ENCODE results near the gene KRTAP10-6.
"Not testable (repeated sequence)": the region's sequence is repeated elsewhere in the genome, so short reads cannot be mapped to it uniquely, and the experiment has no call there.

KRTAP10-6 gene

DNA sequence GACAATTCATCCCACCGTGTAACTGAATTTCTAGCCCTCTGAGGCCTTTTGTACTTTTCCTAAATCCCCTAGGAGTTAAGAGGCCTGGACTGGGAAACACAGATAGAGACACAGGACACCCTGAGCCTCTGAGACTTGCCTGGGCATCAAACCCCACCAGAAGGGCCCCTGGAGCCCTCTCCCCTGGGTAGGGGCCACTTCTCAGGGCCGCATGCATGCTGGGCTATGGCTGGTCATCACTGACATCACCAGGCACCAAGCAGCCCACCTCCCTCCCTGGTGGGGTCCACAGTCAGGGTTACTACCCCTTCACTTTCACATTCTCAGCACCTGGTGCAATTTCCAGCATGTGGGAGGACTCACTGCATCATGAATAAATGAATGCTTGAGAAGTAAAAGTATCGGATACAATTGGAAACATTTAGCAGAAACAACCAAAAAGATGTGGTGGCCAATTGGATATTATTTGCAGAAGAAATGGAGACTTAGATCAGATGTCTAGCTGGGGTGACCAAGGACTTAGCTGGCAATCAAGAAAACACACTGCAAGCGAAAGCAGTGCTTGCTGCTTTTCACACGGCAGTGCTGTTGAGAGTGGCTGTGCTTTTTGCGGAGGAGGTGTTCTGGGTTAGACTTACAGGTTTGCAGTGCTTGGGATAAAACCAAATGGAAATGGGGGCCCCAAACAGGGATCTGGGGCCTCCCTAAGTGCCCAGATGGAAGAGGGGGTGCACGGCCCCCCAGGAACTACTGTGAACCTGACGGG is 7.1 kb upstream of the KRTAP10-6 start:
- DNase-seq (ENCODE audit: low read depth in 2 of 2), result no peak

DNA sequence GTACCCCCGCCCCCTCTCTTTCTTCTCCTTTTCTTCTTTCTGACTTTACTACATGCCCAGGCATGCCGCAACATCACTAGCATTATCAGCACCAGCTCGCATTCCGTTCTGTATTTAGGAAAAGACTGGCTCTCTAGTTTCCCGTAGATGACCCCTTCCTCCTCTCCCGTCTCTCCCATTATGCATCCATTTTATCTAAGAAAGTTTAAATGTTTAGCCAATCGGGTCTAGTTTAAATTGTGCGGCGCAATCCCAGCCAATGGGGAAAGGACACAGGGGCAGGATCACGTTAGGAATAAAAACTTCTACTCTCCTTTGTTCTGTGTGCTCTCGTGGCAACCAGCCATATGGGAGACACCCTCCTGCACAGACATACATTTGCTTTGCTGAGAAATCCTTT is 5.8 kb upstream of the KRTAP10-6 start:
- DNase-seq (ENCODE audit: low read depth in 2 of 2), result no peak

DNA sequence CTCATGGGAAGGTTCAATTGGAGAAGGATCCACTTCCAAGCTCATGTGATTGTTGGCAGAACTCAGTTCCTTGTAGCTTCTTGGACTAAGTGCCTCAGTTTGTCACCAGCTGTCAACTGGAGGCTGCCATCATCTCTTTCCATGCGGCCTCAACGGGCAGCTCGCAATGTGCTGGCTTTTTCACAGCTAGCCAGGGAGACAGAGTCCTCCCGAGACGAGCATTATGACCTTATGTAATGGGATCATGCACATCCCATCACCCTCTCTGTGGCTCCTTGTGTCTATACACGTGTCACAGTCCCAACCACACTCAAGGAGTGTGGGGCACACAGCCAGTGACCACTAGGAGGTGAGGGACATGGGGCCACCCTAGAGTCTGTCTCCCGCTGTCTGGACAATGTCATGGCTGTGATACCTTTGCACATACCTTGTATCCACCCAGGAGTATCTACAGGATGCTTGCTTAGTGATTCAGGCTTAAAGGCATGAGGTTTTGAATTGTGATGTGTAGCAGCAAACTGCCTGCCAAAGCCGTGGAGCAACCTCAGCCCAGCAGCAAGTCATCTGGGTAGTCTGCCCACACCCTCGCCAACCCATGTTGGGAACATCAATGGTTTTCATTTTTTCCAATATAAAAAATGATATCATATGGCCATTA is 3.9 kb upstream of the KRTAP10-6 start:
- no peak for DNase-seq (ENCODE audit: low read depth in 2 of 2)

DNA sequence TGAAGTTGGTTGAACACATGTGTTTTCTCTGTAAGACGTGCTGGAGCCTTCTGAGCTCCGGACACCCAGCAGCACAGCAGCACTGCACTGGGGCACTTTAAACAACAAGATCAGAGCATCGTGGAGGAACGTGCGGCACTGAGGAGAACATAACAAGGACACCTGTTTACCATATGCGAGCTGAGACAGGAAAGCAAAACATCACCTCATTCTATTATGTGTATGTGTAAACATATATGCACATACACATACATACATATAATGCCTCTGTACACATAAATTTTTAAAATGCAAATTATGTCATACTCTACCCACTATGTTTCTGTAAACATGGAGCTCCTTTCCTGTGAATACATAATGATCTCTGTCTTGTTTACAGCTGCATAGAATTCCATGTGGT is 3.2 kb upstream of the KRTAP10-6 start:
- no peak for DNase-seq (ENCODE audit: low read depth in 2 of 2)

DNA sequence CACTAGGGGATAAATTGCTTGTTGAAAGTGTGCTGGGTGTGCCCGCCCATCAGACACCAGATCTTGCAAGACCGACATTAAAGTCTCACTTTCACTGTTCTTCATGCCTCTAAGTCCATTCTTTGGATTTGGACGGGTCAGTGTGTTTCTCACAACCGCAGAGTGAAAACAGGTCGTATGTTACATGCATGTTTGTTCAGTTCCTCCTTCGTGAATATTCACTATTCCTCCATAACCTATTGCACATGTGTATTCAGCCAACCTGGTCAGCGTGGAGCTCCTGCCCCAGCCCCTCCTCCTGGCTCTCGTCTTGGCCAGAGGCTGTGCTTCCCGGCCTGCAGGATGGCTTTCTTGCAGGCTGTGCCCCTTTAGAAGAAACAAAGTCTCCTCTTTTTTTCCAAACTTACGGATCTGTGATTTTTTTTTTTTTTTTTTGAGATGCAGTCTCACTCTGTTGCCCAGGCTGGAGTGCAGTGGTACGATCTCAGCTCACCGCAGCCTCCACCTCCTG is 2.2 kb upstream of the KRTAP10-6 start:
- no peak for DNase-seq (ENCODE audit: low read depth in 2 of 2)

DNA sequence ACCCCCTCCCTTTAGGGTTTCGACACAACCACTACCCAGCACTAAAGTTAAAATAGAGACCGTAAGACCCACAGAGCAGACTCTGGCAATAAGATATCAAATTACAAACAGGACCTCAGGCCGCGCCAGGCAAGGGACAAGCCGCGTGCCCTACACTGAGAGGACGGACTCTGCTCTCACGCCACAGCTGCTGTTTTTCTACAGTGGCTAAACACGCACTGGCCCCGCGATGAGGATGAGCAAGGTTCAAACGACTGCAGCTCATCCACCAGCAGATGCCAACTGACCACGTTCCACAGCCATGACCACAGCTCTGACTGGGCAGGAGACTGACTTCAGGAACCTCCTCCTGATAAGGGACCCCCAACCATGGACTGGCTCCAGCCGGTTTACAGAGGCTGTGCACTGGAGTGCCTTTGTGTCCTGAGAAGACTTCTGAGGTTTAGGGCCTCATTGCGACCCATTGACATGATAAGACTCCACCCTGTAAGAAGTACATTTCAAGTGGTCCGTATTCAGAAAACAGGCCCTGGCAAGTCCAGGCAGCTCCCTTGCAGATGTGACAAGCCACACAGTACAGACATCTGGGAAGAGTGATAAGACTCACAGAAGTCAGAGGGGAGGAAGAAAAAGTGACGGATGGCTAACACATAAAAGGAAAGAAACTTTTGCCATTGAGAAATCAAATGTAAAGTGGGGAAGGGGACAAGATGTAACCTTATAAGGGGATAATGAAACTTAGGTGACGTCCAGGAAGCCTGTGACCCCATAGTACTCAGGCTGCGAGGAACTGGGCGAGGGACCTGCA is 1.5 kb upstream of the KRTAP10-6 start:
- no peak for DNase-seq (ENCODE audit: low read depth in 2 of 2)

DNA sequence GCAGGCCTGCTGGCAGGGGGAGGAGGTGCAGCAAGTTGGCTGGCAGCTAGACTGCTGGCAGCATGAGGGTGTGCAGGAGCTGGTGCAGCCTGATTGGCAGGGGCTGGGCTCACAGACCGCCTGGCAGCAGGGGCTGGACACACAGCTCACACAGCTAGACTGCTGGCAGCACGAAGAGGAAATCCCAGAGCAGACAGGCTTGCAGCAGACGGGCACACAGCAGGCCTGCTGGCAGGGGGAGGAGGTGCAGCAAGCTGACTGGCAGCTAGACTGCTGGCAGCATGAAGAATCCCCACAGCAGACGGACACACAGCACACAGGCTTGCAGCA is 539 bp downstream of the KRTAP10-6 start:
- not testable (repeated sequence) for DNase-seq (ENCODE audit: low read depth in 2 of 2)

DNA sequence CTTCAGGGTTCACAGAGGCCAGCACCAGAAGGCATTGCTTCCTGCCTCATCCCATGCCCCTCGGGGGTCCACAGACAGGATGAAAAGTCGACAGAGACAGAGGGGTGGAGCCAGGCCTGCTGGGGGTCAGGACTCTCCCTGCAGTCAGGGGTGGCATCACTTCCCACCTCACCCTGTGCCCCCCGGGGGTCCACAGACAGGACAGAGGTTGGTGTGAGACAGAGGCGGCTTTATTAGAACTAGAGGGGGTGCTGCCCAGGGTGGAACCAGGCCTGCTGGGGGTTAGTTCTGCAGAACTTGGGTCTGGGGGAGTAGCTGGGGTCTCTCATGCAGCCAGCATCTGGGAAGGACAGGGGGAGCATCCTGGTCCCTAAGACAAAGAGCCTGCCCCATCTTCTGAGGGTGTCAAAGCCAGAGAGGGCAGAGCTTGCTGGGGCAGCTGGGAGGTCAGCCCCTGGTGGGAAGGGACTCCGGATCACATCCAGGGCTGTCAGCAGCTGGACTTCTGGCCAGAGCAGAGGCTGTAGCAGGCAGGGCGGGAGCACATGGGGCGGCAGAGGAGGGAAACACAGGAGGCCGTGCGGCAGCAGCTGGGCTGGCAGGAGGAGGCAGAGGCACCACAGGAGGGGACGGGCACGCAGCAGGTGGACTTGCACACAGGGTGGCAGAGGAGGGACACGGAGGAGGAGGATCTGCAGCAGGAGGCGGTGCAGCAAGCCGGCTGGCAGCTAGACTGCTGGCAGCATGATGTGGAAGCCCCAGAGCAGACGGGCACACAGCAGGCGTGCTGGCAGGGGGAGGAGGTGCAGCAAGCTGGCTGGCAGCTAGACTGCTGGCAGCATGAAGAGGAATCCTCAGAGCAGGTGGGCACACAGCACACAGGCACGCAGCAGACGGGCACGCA is 1.2 kb downstream of the KRTAP10-6 start:
- not testable (repeated sequence) for DNase-seq (ENCODE audit: low read depth in 2 of 2)

DNA sequence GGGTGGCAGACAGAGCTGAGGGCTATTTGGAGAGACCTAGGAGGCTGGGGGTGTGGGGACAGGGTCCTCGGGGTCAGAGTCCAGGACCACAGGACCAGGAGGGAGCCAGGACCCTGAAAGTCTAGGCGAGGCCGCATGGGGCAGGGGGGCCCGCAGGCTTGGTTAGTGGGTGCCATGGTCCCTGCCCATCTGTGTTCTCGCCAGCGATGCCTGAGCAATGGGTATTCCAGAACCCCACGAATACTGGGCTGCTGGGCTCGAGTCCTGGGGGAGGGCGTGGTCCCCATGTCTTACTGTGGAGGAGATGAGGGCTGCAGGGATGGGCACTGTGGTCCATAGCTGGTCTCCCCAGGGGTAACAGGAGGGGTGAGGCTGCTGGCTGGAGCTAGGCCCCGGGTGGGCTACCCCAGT is 2.0 kb downstream of the KRTAP10-6 start:
- DNase-seq (ENCODE audit: low read depth in 2 of 2), result no peak

DNA sequence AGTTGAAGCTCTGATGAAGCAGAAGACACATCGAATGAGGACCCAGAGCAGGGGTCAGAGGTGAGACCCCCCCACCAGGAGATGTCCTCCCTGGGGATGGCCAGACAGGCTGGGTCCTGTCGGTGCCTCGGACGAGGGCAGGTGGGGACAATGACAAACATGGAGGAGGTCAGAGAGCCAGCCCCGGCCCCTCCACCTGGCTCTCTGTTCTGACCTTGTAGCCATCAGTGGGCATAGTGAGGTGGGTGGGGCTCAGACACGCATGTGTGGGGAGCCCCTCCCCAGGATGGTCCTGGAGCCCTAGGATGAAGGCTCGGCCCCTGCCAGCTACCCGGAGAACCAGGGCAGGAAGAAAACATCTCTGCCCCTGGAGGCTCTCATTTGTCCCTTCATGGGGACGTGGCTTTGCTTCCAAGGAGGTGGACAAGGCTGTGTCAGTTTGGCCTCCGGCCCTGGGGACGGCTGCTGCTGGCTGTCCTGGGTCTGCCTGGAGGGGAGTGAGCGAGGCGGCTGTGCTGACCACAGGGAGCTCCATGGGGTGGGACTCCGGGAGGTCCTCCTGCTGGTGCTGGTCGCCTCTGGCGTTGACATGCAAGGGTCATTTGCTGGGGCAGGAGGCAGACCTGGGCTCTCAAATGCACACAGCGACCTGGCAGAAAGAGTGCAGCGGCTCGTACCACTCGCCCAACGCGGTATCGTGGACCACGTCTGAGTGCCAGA is 2.6 kb downstream of the KRTAP10-6 start:
- DNase-seq (ENCODE audit: low read depth in 2 of 2), result no peak

DNA sequence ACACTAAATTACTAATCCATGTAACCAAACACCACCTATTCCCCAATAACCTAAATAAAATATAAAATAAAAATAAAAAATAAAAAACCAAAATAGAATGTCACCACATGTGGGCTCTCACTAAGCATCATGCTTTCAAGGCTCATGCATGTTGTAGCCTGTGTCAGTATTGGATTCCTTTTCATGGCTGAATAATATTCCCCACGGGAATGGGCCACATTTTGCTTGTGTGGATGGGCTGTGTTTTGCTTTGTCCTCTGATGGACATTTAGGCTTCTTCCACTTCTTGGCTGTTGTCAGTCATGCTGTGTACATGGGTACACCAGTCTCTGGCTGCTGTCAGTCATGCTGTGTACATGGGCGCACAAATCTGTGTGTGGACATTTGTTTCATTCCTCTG is 3.2 kb downstream of the KRTAP10-6 start:
- DNase-seq (ENCODE audit: low read depth in 2 of 2), result no peak

DNA sequence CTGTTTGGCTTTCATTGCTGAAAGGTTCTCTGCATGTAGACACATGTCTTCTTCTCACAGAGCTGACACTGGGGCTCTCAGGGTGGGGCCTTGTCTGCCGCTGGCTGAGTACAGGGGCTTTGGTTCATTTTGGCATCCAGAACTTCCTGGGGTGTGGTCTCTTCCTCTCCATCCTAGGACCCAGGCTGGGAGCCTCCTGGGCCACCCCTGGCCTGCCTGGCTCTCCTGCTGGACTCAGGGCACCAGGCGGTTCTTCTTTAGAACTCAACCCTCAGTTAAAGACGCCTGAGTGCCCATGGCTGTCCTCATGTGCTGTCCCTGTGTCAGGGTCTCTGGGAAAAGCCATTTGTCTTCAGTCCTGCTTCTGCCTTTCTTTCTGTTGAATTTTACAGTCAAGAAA is 6.4 kb downstream of the KRTAP10-6 start:
- no peak for DNase-seq (ENCODE audit: low read depth in 2 of 2)

DNA sequence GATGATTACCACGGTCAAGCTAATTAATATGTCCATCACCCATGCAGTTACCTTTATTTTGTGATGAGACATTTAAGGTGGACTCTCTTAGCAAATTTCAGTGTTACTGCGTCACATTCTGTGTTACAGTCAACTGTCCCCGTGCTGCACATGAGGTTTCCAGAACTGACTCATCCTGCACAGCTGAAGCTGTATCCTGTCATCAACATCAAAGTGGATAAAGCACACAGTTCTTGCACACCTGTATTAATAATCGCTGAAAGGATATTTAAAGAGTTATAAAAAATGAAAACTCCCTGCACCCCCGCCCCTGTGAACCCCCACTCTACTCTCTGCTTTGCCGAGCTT is 8.5 kb downstream of the KRTAP10-6 start:
- DNase-seq (ENCODE audit: low read depth in 2 of 2), result no peak

DNA sequence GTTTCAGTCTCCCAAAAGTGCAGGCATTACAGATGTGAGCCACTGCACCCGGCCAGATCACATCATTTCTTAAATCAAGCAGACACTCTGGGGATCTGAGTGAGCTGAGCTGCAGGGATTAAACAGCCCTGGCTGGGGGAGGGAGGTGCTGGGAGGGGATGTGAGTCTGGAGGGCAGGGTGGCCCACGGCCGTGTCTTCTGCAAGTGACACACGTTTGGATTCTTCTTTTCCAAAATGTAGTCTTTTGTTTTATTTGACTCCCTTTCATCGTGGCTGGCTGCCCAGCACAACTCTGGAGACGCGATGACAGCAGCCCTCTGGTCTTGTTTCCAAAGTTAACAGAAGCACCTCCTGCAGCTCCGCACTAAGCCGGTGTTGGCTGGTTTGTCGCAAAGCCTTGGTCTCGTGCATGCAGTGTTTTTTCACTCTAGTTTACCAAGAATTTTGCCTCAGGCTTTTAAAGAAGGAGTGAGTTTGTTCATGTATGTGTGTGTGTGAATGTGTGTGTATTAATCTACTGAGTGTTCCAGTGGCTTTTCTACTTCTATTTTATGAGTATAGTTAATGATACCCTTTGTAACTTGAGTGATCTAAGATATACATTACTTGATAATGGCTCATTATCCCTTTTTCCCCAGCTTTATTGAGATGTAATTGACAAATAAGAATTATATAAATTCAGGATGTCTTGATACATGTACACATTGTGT is 9.1 kb downstream of the KRTAP10-6 start:
- no peak for DNase-seq (ENCODE audit: low read depth in 2 of 2)

DNA sequence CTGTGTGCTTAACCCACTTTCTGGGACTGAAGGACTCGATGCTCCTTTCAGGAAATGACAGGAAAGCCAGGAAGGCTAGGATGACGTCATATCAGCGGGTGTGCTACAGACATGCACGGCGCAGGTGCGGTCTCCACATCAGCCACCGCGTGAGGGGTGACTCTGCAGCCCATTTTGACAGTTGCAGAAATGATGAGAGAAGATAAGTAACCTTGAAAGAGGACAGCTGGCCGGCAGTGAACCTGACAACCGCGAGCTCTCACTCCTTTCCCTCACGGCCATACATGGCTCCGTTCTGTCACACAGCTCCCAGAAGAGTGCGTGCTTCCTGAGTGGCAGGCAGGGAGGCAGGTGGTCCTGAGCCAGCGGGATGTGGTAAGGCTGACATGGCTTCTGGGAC is 10.2 kb downstream of the KRTAP10-6 start:
- DNase-seq (ENCODE audit: low read depth in 2 of 2), result no peak

DNA sequence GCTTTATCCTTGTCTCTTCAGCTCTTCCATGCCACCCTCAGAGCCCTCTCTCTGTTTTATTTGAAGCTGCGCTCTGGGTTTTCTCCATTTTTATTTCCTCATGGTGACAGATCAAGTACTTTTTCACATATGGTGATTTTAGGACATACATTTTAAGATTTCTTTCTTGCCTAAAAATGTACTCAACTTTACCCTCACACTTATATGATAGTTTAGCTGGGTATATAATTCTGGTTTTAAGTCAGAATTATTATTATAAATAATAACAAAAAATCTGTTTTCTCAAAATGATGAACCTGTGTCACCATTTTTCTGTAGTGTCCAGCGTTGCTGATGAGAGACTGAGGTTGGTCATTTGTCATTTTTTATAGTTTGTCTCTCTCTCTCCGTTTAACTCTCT is 11.1 kb downstream of the KRTAP10-6 start:
- DNase-seq (ENCODE audit: low read depth in 2 of 2), result no peak

DNA sequence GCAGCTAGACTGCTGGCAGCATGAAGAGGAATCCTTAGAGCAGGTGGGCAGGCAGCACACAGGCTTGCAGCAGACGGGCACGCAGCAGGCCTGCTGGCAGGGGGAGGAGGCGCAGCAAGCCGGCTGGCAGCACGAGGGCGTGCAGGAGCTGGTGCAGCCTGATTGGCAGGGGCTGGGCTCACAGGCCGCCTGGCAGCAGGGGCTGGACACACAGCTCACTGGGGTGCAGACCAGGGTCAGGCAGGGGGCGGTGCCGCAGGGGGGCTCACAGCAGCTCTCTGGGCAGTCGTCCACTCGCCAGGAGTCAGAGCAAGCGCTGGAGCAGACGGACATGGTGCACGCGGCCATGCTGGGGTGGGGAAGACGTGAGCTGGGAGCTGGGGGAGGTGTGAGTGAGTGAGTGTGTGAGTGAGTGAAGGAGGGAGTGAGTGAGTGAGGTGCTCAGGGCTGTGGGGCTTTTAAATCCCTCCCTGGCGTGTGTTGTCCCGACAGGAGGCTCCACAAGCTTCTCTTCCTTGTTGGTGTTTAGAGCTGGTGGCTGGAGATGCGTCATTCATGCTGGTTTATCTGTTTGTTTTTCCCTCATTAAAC is 12.0 kb downstream of the KRTAP10-6 start, which contains the start of gene KRTAP10-5:
TSS of gene KRTAP10-5 (minus strand) at position 374 of the 591 bp plus-strand sequence. CDS start at position 348, 26 bp downstream.
- not testable (repeated sequence) for DNase-seq (ENCODE audit: low read depth in 2 of 2)

DNA sequence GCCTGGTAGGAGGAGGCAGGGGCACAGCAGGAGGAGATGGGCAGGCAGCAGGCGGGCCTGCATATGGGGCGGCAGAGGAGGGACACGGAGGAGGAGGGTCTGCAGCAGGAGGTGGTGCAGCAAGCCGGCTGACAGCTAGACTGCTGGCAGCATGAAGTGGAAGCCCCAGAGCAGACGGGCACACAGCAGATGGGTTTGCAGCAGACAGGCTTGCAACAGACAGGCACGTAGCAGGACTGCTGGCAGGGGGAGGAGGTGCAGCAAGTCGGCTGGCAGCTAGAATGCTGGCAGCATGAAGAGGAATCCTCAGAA is 12.5 kb downstream of the KRTAP10-6 start:
- no peak for DNase-seq (ENCODE audit: low read depth in 2 of 2)

DNA sequence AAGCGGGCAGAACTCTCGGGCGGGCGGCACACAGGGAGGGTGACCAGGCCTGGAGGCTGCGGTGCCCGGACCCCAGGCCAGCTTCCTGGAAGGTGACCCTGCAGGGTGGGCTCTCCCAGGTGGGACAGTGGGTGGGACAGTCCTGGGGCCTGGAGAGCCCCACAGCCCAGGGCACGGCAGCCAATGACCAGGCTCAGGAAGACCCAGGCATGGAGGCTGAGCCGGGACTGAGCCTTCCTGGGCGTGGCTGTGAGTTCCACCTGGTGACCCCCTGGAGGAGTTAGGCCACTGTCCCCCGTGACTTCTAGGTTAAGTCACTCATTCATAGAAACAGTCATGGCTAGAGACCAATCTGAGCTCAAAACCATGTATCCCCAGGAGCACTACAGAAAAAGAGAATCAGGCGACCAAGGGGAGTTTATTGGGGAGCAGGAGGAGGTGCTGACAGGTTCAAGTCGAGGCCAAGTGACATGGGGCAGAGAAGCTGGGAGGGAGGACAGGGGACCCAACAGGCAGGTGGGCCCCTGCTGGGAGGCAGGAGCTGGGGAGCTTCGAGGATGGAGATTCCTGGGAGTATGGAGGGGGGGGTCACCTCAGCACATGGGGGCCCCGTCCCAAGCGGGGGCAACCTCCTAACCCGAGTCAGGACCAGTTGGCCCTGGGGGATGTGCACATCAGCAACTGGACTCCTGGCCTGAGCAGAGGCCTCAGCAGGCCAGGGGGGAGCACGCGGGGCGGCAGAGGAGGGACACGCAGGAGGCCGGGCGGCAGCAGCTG is 13.1 kb downstream of the KRTAP10-6 start:
- no peak for DNase-seq (ENCODE audit: low read depth in 2 of 2)

All from stimulated activated CD4-positive, alpha-beta T cell treated with anti-CD3 and anti-CD28 coated beads, Interleukin-12 subunit alpha, Interleukin-12 subunit beta, amount 100 ng/mL, for 24 hours (primary cell).